Measurements from ENCODE around the gene ZNF143.

DNA sequence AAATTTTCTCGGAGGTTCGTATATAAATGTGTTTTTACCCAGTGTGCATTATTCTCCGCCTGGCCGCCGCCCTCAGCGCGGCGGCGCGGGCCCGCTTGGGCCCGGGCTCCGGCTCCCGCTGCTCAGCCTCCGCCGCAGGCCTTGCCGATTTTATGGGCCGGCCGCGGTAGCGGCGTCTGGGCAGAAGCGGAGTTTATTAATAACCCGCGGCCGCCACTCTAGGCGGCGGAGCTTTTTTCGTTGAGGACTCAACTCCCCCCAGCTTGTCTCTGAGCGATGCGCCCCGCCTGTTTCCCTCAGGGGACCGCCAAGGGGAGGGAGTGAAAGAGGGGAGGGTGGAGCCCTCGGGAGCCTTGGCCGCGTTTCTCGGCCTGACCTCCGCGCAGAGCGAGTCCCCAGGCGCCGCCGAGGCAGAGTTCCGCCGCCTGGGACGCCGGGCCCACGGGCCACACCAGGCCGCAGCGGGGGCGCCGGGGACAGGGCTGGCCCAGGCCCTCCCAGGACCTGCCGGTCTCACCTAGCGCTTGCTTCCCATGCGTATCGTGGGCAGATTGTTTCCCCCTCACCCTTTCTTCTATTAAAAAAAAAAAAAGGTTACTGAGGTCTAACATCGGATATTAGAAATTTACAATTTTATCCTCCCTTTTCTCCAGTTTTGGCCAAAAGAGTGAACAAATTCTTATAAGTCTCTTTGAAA lies 399 bp downstream of the ZNF143 start:
- TF ChIP-seq, protein P1, sequence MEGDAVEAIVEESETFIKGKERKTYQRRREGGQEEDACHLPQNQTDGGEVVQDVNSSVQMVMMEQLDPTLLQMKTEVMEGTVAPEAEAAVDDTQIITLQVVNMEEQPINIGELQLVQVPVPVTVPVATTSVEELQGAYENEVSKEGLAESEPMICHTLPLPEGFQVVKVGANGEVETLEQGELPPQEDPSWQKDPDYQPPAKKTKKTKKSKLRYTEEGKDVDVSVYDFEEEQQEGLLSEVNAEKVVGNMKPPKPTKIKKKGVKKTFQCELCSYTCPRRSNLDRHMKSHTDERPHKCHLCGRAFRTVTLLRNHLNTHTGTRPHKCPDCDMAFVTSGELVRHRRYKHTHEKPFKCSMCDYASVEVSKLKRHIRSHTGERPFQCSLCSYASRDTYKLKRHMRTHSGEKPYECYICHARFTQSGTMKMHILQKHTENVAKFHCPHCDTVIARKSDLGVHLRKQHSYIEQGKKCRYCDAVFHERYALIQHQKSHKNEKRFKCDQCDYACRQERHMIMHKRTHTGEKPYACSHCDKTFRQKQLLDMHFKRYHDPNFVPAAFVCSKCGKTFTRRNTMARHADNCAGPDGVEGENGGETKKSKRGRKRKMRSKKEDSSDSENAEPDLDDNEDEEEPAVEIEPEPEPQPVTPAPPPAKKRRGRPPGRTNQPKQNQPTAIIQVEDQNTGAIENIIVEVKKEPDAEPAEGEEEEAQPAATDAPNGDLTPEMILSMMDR (IDR thresholded peaks at IDR 0.05): peak in 2 of 4 experiments; percentile 3 to 8
- TF ChIP-seq POLR2A (IDR thresholded peaks at IDR 0.05): peak; percentile 66 to 86

Measured in uterus (tissue), 2 donors.